ENCODE results near the gene SLC13A2.

DNA sequence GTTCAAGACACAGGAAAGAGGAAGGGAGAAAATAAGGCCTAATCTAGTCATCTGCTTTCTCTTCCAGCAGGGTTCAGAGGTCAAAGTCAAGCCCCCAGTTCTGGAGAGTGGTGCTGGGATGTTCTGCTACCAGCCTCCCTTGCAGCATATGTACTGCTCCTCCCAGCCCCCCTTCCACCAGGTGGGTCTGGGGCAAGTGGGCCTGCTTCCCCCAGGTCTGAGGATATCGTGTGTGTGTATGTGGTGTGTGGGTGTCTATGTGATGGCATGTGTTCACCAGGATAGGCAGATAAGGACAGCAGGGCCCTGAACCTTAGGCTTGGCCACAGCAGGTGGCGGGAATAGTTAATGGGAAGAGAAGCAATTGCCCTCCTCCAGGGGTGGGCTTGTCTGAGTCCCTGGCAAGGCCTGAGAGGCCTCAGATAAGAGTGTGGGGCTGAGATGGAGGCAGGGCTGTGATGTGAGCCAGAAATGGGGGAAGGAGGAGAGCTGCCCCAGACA, 53.8 kb downstream of the SLC13A2 start:
- TF ChIP-seq, protein P1, sequence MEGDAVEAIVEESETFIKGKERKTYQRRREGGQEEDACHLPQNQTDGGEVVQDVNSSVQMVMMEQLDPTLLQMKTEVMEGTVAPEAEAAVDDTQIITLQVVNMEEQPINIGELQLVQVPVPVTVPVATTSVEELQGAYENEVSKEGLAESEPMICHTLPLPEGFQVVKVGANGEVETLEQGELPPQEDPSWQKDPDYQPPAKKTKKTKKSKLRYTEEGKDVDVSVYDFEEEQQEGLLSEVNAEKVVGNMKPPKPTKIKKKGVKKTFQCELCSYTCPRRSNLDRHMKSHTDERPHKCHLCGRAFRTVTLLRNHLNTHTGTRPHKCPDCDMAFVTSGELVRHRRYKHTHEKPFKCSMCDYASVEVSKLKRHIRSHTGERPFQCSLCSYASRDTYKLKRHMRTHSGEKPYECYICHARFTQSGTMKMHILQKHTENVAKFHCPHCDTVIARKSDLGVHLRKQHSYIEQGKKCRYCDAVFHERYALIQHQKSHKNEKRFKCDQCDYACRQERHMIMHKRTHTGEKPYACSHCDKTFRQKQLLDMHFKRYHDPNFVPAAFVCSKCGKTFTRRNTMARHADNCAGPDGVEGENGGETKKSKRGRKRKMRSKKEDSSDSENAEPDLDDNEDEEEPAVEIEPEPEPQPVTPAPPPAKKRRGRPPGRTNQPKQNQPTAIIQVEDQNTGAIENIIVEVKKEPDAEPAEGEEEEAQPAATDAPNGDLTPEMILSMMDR (IDR thresholded peaks at IDR 0.05), result no peak
- TF ChIP-seq POLR2A (IDR thresholded peaks at IDR 0.05), result no peak

Data from body of pancreas (tissue), 4 donors.